ENCODE measurements around the gene SEPTIN3. TPM values are rescaled to one million over a fixed set of nuclear protein-coding genes. Genes with fewer than 3 reads are reported as not detected.

Gene SEPTIN3
- total RNA-seq, 1 donor from 2014 or later: 0.48 TPM

GRCh38 chr22:41975299-41976069 lies 6.2 kb downstream of the SEPTIN3 start:
- no peak for DNase-seq (ENCODE audit: low spot score)

- no peak for DNase-seq (ENCODE audit: low spot score)
Measured at GRCh38 chr22:41976070-41976901, 7.0 kb downstream of the SEPTIN3 start.

- DNase-seq (ENCODE audit: low spot score): no peak
Measured at GRCh38 chr22:41976961-41977566, 7.8 kb downstream of the SEPTIN3 start.

- DNase-seq (ENCODE audit: low spot score): no peak
Measured at GRCh38 chr22:41978732-41979131, 9.5 kb downstream of the SEPTIN3 start.

GRCh38 chr22:41979423-41980250 lies 10.4 kb downstream of the SEPTIN3 start:
- no peak for DNase-seq (ENCODE audit: low spot score)

GRCh38 chr22:41982865-41983264 lies 13.6 kb downstream of the SEPTIN3 start:
- no peak for DNase-seq (ENCODE audit: low spot score)

GRCh38 chr22:41983513-41984405 lies 14.5 kb downstream of the SEPTIN3 start:
- DNase-seq (ENCODE audit: low spot score): no peak

GRCh38 chr22:41987276-41987675 lies 18.0 kb downstream of the SEPTIN3 start:
- no peak for DNase-seq (ENCODE audit: low spot score)

GRCh38 chr22:41989246-41989645 lies 20.0 kb downstream of the SEPTIN3 start:
- no peak for DNase-seq (ENCODE audit: low spot score)

- DNase-seq (ENCODE audit: low spot score): no peak
Measured at GRCh38 chr22:41991111-41991510, 21.9 kb downstream of the SEPTIN3 start.

GRCh38 chr22:41992496-41992895 lies 23.3 kb downstream of the SEPTIN3 start:
- DNase-seq (ENCODE audit: low spot score): no peak

GRCh38 chr22:41995211-41995610 lies 26.0 kb downstream of the SEPTIN3 start:
- DNase-seq (ENCODE audit: low spot score): no peak

- no peak for DNase-seq (ENCODE audit: low spot score)
Measured at GRCh38 chr22:41996826-41997225, 27.6 kb downstream of the SEPTIN3 start.

GRCh38 chr22:41998361-41999261 lies 29.4 kb downstream of the SEPTIN3 start, which contains the start of gene WBP2NL:
TSS of gene WBP2NL (plus strand) at chr22:41998788. CDS start at chr22:41998819, 31 bp downstream.
- DNase-seq (ENCODE audit: low spot score): peak; percentile 65

- DNase-seq (ENCODE audit: low spot score): no peak
Measured at GRCh38 chr22:42000466-42000865, 31.2 kb downstream of the SEPTIN3 start.

- DNase-seq (ENCODE audit: low spot score): no peak
Measured at GRCh38 chr22:42001121-42001520, 31.9 kb downstream of the SEPTIN3 start.

GRCh38 chr22:42001706-42002105 lies 32.5 kb downstream of the SEPTIN3 start:
- DNase-seq (ENCODE audit: low spot score): no peak

GRCh38 chr22:42007922-42008321 lies 38.7 kb downstream of the SEPTIN3 start:
- DNase-seq (ENCODE audit: low spot score): no peak

GRCh38 chr22:42010778-42011177 lies 41.5 kb downstream of the SEPTIN3 start:
- DNase-seq (ENCODE audit: low spot score): no peak

Measured in umbilical cord (tissue), 2 donors.